Calu3 (cell line): ENCODE data around the gene STIP1. TPM values are rescaled to one million over a fixed set of nuclear protein-coding genes. Genes with fewer than 3 reads are reported as not detected.

Experiments used
- BruUV-seq: library from RNA; stranded (reverse); fragments of 400-500 nt; replicated peaks from 2 replicates; lab custom pipeline; 2021; lab: Mats Ljungman, UMichigan
- CTCF ChIA-PET: fragments of 300-600 bp; sonication (Branson Sonifier 250); formaldehyde crosslinking; loops from one replicate; lab custom pipeline; 2022; ENCODE audit warnings: antibody characterized with exemption; lab: Charles Lee
- DNase-seq: peaks from one replicate; pipeline ENCODE4 v3.0.0; 2022
- H3K27ac Mint-ChIP-seq: one replicate; pipeline ENCODE4 v1.8.0; 2022; ENCODE audit warnings: mixed read lengths; ENCODE audit not compliant: unreplicated experiment
- H3K27me3 Mint-ChIP-seq: one replicate; pipeline ENCODE4 v1.8.0; 2022; ENCODE audit warnings: mixed read lengths; ENCODE audit not compliant: unreplicated experiment
- H3K36me3 Mint-ChIP-seq: one replicate; pipeline ENCODE4 v1.8.0; 2022; ENCODE audit warnings: mild to moderate bottlenecking, moderate library complexity, mixed read lengths; ENCODE audit not compliant: insufficient read depth, unreplicated experiment
- H3K4me1 Mint-ChIP-seq: one replicate; pipeline ENCODE4 v1.8.0; 2022; ENCODE audit warnings: mild to moderate bottlenecking, low read depth, mixed read lengths; ENCODE audit not compliant: unreplicated experiment
- H3K4me3 Mint-ChIP-seq: one replicate; pipeline ENCODE4 v1.8.0; 2022; ENCODE audit warnings: mild to moderate bottlenecking, low read depth, moderate library complexity, mixed read lengths; ENCODE audit not compliant: unreplicated experiment
- H3K9me3 Mint-ChIP-seq: one replicate; pipeline ENCODE4 v1.8.0; 2022; ENCODE audit warnings: low read depth, mixed read lengths; ENCODE audit not compliant: unreplicated experiment
- CTCF ChIP-seq: fragments of 200-600 bp; IDR thresholded peaks from one replicate; pipeline ENCODE4 v1.8.0; 2022; ENCODE audit warnings: antibody characterized with exemption; ENCODE audit not compliant: unreplicated experiment
- intact Hi-C: fragments of 100-400 bp; cut with micrococcal nuclease; formaldehyde crosslinking; loops from one replicate; pipeline ENCODE4 v1.10.0; 2022; ENCODE audit not compliant: unreplicated experiment
- total RNA-seq: library from RNA; stranded (reverse); gene quantifications from 2 replicates; pipeline ENCODE4 v1.2.3, GENCODE V29; 2022

STIP1 gene
- total RNA-seq, 1 experiment from 2014 or later = 391 TPM

GRCh38 chr11:64226507-64227051, 40.6 kb downstream of the STIP1 start:
- CTCF ChIA-PET = interaction anchor here (0.6 to 1.3 kb wide), 3 partner anchors 11 to 19 kb away, joined by 3 read pairs; no protein-coding TSS in a partner anchor
- Mint-ChIP-seq H3K9me3 (no peaks in the 10 kb centered on the region), H3K36me3 (peaks cover 87% of the 10 kb centered on the region), H3K4me1 (peaks cover 7% of the 10 kb centered on the region), H3K4me3 (peak overlapping the region; percentile 79), H3K27me3 (no peaks in the 10 kb centered on the region), H3K27ac (peak overlapping the region; percentile 14)
- TF ChIP-seq CTCF = no peak
- intact Hi-C loops = no loop called here
- peak; percentile 44 for DNase-seq
- BruUV-seq = TSS peak; percentile 59

- CTCF ChIA-PET = interaction anchor here (1.0 kb wide), 1 partner anchor 15 kb away, joined by 3 read pairs; no protein-coding TSS in a partner anchor
- Mint-ChIP-seq H3K4me3 (peak overlapping the region; percentile 79), H3K4me1 (peaks cover 7% of the 10 kb centered on the region), H3K36me3 (peaks cover 87% of the 10 kb centered on the region), H3K27ac (peak overlapping the region; percentile 14), H3K27me3 (no peaks in the 10 kb centered on the region), H3K9me3 (no peaks in the 10 kb centered on the region)
- DNase-seq = no peak
- no TSS peak for BruUV-seq
- intact Hi-C loops = no loop called here
- TF ChIP-seq CTCF = no peak
Observed at GRCh38 chr11:64227405-64227956, 41.5 kb downstream of the STIP1 start.

GRCh38 chr11:64229090-64229743, 43.2 kb downstream of the STIP1 start:
- peaks cover 7% of the 10 kb centered on the region for H3K4me1 Mint-ChIP-seq
- DNase-seq = no peak

More at GRCh38 chr11:64229090-64229743, 43.2 kb downstream of the STIP1 start:
- Mint-ChIP-seq H3K36me3 (peaks cover 86% of the 10 kb centered on the region), H3K4me3 (peak overlapping the region; percentile 92), H3K27me3 (no peaks in the 10 kb centered on the region), H3K27ac (peak overlapping the region; percentile 50), H3K9me3 (no peaks in the 10 kb centered on the region)
- no peak for TF ChIP-seq CTCF
- BruUV-seq = TSS peak; percentile 3
- CTCF ChIA-PET = interaction anchor here (0.8 kb wide), 1 partner anchor 404 kb away, joined by 7 read pairs; no protein-coding TSS in a partner anchor
- intact Hi-C loops = no loop called here
